D341Med (cell line): Measurements from ENCODE around the gene EVI5.
"Not testable (repeated sequence)": the region's sequence is repeated elsewhere in the genome, so short reads cannot be mapped to it uniquely, and the experiment has no call there.

Experiments used
- DNase-seq: peaks from one replicate; pipeline ENCODE4 v3.0.0; 2012; ENCODE audit warnings: low spot score

Gene EVI5

DNA sequence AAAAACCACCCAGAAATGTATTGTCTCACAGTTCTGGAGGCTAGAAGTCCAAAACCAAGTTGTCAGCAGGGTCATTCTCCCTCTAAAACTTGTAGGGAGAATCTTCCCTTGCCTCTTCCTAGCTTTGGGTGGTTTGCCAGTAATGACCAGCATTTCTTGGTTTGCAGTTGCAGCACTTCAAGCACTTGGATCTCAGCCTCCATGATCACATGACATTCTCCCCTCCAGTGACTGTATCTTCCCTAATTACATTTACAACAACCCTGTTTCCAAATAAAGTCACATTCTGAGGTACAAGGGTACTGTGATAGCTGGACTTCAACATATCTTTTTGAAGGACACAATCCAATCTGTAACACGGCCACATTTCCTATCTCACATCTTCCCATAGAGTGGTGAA, 37.2 kb downstream of the EVI5 start:
- no peak for DNase-seq

DNA sequence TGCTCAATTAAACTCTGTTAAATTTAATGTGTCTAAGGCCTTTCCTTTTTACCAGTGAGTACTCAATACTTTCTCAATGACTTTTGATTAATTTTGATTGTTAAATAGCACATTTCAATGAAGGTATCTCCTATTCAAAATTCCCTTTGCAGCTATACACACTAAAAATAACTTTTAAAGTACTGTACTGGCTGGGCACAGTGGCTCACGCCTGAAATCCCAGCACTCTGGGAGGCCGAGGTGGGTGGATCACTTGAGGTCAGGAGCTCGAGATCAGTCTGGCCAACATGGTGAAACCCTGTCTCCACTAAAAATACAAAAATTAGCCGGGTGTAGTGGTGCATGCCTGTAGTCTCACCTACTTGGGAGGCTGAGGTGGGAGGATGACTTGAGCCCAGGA, 38.7 kb downstream of the EVI5 start:
- not testable (repeated sequence) for DNase-seq

DNA sequence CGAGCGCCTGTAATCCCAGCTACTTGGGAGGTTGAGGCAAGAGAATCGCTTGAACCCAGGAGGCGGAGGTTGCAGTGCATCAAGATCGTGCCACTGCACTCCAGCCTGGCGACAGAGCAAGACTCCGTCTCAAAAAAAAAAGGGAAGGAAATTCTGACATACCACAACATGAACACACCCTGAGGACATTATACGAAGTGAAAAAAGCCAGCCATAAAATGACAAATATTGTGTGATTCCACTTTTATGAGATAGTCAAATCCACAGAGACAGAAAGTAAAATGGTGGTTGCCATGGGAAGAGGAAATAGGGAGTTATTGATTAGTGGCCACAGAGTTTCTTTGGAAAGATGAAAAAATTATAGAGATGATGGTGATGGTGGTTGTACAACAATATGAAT, 41.7 kb downstream of the EVI5 start:
- DNase-seq, result no peak

DNA sequence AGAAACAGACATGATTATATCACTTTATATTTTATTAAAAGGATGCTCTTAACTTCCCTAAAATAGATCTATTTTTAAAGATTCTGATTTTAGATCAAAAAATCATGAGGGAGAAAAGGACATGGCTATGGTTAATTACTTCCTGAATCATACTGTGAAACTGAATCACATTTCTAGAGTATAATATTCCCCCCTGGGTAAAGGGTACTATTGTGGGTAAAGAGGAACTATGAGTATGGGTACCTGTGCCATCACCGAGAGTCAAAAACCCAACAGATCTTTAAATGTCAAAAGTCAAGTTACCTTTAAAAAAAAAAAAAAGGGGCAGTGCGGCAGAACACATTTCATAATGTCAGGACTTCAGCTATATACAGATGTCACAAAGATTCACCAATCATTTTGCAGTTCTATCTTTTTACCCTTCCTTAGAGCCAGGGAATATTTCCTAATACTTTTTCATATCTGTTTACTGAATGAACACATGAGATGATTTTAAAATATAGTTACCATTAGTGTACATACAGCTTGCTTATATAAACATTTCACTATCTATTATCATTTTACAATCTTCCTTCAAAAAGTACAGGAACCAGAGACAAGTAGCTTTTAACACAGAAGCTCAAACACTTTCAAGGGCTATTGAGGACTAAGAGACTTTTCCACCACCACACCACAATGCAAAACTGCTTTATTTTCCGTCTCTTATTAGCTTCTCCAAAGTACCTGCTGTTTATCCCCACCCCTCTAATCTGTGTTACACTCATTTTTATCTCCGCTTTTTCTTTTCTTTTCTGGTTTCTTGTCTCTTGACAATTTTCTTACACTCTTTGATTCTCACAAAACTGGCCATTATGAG, 45.0 kb downstream of the EVI5 start:
- no peak for DNase-seq

DNA sequence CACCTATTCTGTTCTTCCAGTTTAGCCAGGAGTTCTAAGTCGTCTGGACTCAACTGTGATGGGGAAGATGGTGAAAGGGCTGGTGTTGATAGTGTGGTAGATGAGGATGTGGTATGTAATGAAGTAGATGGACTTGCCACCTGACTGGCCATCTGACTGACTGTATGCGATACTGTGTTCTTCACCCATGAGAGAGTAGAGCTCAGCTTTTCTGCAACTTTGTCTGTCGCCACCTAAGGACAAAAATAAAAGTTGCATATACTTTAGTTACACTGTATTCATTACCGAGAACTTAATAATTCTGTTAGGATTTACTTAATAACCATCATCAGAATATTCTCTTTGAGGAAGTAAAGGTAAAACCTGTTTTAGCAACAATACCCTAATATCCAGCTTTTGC, 48.5 kb downstream of the EVI5 start:
- peak; percentile 22 for DNase-seq

DNA sequence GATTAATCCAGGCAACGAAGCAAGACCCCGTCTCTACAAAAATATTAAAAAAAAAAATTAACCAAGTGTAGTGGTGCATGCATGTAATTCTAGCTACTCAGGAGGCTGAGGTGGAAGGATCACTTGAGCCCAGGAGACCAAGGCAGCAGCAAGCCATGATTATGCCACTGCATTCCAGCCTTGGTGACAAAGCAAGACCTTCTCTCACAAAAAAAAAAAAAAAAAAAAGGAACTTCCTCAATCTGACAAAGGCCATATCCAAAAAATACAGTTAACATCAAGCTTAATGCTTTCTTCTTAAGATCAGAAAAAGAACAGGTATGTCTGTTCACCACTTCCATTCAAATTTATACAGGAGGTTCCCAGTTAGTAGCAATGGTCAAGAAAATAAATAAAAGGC, 54.4 kb downstream of the EVI5 start:
- no peak for DNase-seq

DNA sequence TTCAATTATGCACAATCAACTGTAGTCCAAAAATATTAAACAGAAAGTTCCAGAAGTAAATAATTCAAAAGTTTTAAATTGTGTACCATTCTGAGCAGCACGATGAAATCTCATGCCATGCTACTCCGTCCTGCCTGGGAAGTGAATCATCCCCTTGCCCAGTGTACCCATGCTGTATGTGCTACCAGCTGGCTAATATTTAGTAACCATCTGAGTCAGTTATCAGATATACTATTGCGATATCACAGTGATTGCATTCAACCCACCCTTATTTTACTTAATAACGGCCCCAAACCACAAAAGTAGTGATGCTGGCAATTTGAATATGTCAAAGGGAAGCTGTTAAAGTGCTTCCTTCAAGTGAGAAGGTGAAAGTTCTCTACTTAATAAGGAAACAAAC, 56.2 kb downstream of the EVI5 start:
- no peak for DNase-seq

DNA sequence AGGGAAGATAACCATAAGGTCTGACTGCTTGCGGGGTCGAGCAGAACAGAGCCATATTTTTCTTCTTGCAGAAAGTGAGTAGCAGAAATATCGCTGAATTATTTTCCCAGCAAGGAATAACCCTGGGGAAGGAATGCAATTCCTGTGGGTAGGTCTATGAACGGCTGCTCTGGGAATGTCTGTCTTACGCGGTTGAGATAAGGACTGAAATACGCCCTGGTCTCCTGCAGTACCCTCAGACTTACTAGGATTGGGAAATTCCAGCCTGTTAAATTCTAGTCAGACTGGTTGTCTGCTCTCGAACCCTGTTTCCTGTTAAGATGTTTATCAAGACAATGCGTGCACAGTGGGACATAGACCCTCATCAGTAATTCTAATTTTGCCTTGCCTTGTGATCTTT, 61.2 kb downstream of the EVI5 start:
- DNase-seq, result not testable (repeated sequence)

DNA sequence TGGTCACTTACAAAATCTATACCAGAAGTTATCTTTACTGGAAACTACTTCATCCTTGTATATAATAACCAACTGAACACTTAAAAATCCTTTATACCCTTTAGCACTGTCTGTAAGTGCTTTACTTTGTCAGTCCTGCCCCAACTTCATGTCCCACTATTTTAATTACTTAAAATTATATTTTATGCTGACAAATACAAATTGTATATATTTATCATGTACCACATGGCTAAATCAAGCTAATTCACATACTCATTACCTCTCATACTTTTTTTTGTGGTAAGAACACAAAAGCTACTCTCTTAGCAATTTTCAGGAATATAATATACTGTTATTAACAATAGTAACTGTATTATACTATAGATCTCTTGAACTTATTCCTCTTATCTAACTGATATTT, 63.0 kb downstream of the EVI5 start:
- no peak for DNase-seq

DNA sequence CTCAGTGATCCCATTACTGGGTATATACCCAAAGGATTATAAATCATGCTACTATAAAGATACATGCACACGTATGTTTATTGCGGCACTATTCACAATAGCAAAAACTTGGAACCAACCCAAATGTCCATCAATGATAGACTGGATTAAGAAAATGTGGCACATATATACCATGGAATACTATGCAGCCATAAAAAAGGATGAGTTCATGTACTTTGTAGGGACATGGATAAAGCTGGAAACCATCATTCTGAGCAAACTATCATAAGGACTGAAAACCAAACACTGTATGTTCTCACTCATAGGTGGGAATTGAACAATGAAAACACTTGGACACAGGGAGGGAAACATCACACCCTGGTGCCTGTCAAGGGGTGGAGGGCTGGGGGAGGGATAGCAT, 63.8 kb downstream of the EVI5 start:
- DNase-seq, result not testable (repeated sequence)

DNA sequence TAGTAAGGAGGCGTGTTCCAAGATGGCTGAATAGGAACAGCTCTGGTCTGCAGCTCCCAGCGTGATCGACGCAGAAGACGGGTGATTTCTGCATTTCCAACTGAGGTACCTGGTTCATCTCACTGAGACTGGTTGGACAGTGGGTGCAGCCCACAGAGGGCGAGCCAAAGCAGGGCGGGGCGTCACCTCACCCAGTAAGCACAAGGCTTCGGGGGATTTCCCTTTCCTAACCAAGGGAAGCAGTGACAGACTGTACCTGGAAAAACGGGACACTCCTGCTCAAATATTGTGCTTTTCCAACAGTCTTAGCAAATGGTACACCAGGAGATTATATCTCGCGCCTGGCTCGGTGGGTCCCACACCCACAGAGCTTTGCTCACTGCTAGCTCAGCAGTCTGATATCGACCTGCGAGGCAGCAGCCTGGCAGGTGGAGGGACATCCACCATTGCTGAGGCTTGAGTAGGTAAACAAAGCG, 69.4 kb downstream of the EVI5 start:
- DNase-seq, result not testable (repeated sequence)

DNA sequence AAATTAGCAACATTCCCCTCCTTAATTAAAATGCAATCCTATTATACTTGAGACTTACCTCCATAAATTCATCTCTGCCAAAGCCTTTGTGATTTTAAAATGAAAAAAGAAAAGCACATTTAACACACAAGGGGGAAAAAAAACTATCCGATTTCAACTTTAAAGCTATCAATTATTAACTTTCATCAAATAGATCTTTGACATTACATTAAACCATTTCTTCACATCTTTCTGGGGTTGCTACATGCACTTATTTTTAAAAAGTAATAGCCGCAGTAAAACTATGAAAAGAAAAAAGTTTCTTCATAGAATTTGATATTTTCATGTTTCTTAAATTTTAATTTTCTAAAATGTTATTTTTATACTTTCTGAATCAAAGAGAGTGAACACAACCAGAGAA, 71.0 kb downstream of the EVI5 start:
- no peak for DNase-seq

DNA sequence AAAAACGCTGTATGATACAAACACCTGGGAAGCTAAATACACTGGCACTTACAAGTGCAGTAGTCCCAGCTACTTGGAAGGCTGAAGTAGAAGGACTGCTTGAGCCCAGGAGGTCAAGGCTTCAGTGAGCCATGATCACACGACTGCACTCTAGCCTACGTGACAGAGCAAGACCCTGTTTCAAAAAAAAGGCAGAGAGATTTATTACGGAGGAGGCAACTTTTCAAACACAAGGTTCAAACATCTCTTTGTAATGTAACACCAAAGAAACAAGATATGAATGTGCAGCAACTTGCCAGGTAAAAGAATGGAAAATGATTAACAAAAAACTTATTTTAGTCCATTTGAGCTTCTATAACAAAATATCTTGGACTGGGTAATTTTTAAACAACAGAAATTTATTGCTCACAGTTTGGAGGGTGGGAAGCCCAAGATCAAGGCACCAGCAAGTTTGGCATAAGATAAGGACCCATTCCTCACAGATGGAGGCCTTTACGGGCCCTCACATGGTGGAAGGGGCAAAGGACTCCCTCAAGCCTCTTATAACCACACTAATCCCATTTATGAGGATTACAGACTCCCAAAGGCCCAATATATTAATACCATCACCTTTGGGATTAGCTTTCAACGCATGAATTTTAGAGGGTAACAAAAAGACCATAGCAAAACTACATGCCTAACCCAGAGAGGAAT, 73.3 kb downstream of the EVI5 start:
- peak; percentile 52 for DNase-seq

DNA sequence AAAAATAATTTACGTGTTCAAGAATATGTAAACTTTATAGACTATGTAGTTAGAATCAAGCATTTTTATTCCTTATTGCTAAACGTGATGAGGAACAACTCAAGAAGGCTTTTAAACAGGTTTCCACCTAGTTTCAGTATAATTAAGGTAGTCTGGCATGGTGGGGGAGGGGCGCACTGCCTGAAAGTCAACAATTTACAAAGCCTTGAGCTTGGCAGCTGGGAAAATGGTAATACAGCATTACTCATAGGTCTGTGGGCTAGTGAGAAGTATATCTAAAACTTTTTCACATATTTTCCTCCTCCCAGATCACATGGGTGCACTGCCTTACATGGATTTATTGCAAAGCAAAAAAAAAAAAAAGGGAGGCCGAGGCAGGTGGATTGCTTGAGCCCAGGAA, 75.2 kb downstream of the EVI5 start:
- DNase-seq, result no peak

DNA sequence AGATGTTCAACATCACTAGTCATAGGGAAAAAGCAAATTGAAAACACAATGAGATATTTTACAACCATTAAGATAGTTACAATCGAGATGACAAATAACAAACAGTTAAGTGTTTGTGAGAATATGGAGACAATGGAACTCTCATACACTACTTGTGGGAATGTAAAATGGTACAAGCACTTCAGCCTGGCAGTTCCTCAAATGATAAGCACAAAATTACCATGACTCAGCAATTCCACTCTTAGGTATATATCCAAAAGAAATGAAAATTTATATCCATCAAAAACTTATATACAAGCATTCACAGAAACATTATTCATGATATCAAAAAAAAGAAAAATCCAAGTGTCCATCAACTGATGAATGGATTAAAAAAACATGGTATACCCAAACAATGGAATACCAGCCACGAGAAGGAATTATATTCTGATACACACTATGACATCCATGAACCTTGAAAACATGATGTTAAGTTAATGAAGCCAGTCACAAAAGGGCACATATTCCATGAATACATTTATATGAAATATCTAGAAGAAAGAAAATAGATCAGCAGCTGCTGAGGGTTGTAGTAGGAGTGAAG, 76.4 kb downstream of the EVI5 start:
- DNase-seq, result no peak

DNA sequence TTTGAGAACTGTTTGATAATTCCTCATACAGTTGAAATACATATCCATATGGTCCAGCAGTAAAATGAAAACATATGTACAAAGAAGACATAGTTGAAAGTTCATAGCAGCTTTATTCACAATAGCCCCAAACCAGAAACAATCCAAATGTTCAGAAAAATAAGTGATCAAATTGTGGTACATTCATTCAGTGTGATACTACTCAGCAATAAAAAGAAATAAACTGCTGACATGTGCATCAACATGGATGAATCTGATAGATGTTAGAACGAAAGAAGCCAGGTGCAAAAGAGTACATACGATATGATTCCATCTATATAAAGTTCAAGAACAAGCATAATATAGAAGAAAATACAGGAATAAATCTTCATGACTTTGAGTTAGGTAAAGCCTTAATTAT, 77.2 kb downstream of the EVI5 start:
- DNase-seq, result no peak

DNA sequence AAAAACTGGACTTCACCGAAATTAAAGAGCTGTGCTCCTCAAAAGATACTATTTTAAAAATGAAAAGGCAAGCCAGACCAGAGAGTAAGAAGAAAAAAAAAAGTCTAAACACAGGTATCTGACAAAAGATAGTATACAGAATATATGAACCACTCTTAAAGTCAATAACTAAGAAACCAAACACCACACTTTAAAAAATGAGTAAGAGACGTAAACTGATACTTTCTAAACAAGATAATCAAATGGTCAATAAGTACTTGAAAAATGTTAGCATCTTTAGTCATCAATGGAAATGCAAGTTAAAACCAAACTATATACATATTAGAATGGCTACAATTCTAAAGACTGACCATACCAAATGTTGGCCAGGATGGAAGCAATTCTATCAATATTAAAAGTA, 77.6 kb downstream of the EVI5 start:
- DNase-seq, result no peak

DNA sequence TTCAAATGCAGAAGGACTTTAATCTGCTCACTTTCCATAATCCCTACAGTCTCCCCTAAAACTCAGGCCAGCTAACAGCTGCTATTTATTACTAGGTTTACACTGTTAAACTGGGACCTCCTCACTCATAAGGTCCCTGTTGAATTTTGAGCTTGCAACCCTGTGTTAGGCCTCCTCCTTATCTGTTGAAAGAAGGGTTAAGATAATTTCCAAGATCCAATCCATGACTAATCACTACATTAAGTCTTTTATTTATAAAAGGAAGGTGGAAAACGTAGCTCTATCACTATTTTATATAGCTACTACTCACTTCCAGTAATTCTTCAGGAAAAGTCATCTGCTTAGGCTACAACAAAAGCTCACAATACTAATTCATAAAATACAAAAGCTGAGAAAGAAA, 79.5 kb downstream of the EVI5 start:
- peak; percentile 23 for DNase-seq

DNA sequence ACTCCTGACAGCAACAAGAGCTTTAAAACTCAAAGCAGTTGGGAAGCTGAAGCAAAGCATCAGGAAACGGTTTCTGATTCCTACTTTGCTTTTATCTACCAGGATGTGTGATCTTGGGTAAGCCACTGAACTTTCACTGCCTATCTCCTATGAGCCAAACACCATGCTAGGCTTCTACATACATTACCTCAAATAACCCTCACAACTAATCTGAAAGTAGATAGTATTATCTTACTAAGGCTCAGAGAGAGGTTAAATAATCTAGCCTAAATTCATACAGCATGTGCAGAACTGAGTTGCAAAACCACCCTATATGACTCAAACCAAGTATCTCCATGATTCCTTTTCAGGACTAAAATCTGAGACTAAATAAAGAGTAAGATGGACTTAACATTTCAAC, 83.8 kb downstream of the EVI5 start:
- DNase-seq, result no peak

DNA sequence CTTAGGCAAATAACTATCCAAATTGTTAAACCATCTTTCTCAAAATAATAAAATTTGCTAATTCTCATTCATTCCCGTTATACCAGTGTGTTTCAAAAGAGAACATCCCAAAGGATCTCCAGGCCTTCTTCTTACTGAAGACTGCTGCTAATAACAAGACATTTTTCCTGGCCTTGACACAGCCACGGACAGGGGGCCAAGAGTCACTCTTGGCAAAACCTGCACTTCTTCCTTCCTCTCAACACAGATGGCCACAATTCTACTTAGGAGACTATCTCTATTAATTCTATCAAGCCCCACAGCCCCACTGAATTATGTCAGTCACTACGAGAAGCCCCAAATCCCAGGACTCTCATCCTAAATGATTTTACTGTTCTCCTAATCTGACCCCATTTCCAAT, 86.0 kb downstream of the EVI5 start:
- DNase-seq, result no peak

DNA sequence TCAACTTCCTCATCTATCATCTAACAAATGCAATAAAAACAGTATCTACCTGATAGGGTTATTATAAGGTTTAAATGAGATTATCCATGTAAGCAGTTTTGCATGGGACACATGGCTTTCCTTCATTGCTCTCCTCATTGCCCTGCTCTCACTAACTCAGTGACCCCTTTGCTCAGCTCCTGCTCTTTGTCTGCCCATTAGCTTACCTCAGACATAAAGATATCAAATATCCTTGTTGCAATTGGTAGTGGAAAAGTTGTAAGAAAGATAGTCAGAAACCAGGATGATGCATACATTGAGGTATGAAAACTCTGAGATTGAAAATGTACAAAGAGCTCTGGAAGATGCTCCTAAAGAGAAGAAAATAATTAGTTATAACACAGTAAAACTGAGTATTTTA, 89.8 kb downstream of the EVI5 start:
- DNase-seq, result no peak

DNA sequence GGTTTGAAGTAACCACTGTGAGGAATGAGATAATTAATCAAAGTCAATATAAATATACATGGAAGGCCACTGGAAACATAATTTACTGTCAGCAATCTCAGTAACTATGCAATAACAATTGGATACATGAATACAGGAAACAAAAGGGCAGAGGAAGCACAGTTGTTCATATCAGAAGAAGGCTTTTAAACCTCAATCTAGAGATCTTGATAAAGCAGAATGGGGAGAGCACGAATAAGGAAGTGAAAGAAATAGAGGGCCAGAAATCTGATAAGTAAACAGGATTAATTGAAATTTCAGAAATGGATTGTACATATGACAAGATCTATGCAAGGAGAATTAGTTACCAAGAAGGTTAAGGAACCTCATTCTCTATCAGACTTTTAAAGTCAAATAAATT, 93.0 kb downstream of the EVI5 start:
- no peak for DNase-seq

DNA sequence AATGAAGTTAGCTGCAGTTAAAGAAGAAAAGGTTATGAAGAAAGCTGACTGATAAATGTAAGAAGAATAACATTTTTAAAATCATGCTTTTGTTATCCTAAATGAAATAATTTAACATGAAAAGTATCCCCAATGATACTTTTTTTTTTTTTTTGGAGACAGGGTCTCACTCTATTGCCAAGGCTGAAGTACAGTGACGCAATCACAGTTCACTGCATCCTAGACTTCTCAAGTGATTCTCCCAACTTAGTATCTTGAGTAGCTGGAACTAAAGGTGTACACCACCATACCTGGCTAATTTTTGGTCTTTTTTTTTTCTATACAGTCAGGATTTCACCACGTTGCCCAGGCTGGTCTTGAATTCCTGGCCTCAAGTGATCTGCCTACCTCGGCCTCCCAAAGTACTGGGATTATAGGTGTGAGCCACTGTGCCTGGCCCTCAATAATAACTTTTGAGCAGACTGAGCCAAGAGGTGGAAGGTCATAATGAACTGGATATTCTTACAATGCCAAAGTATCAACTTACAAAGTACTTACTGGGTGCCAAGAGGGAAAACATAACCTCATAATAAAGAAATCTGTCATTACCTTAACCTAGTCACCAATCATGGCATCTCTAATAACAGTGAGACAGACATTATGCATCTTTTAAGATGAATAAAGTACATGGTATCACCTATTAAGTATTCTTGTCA, 94.5 kb downstream of the EVI5 start:
- no peak for DNase-seq
